GM11168 (cell line): Measurements from ENCODE around the gene PHYHD1.

Source experiments
- in situ Hi-C: fragments of 300-500 bp; cut with MboI; formaldehyde crosslinking; loops from one replicate; pipeline ENCODE4 v1.12.0; 2022; ENCODE audit warnings: low sequenced_read_pairs; ENCODE audit not compliant: unreplicated experiment

Gene PHYHD1

DNA sequence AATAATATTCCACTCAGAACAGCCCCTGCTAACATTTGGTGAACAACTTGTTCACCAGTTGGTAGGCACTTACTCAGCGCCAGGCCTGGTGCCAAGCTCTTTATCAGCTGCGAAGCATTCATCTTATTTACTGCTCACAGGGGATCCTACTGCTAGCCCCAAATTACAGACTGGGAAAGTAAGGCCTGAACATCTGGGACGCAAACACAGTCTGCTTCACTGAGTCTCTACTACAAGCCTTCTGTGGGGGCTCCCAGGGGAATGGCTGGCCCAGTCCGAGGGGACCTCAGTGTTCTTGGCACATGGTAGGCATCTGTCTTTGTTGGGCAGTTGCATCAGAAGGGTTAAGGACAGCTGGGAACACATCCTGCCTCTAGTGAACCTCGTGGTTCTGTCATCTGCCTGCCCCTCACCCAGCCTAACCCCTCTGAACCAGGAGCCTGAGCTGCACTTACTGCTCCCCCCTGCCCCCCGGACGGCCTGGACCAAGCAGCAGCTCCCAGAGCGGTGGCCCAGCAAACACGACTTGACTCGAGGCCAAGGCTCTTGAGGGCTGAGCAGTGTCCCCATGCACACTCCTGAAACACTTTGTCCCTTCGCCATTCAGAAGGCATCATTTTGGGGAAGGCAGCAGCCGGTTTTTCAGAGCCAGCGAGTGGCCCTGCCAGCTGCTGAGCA, at the start of gene PHYHD1:
TSS of gene PHYHD1 (plus strand) at position 602 of the 678 bp plus-strand sequence. CDS start 1,342 bp downstream, outside the sequence.
- in situ Hi-C loops = no loop called here

DNA sequence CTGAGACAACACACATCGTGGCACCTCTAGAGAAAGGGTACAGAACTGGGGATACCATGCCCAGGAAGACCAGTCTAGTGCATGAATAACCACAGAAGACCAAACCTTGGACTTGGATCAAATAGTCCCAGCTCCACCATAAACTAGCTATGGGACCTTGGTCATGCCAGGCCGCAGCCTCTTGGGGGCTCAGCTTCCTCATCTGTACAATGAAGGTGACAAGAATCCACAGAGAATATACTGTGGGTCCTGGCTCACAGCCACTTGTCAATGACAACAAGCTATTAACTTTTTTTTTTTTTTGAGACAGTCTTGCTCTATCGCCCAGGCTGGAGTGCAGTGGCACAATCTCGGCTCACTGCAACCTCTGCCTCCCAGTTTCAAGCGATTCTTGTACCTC, 42.9 kb upstream of the PHYHD1 start:
- in situ Hi-C loops = no loop called here

DNA sequence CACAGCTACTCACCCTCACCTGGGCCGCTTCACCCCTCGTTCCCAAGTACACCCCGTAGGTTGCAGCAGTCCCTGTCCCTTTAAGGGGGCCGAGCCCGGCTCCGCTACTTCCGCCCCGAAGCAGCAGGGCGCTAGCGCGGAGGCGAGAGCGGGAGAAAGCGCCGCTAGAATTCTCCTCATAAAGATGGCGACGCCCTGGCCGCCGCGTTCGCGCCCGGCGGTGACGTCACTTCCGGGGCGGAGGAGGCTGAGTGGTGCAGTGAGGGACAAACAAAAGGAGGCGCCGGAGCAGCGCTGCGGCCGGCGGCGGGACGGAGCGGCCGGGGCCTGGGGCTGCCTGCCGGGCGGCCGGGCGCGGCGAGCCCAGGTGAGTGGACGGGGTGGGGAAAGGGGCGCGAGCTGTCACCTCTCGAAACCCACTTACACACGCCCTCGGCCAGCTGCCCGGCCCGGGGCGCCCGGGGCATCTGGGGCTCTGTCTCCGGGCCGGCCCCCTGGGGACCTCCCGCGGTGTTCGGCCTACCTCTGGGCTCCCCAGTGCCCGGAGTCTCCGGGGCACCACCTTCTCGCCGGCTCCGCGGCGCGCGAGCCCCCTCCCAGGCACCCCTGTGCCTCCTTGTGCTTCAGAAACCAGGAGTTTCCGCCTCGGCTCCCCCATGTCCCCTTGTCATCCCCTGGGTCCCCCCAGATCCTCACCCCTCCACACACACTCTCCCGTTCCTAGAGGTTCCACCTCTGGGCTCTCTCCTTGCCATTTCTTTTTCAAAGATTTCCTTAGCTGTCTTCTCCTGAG, 38.7 kb upstream of the PHYHD1 start, which contains the start of the genes KYAT1 and LRRC8A:
TSS of gene KYAT1 (minus strand) at position 67 of the 793 bp plus-strand sequence. CDS start 36,545 bp downstream, outside the sequence.
TSS of gene LRRC8A (plus strand) at position 250 of the 793 bp plus-strand sequence. CDS start 25,032 bp downstream, outside the sequence.
- in situ Hi-C loops = no loop called here

DNA sequence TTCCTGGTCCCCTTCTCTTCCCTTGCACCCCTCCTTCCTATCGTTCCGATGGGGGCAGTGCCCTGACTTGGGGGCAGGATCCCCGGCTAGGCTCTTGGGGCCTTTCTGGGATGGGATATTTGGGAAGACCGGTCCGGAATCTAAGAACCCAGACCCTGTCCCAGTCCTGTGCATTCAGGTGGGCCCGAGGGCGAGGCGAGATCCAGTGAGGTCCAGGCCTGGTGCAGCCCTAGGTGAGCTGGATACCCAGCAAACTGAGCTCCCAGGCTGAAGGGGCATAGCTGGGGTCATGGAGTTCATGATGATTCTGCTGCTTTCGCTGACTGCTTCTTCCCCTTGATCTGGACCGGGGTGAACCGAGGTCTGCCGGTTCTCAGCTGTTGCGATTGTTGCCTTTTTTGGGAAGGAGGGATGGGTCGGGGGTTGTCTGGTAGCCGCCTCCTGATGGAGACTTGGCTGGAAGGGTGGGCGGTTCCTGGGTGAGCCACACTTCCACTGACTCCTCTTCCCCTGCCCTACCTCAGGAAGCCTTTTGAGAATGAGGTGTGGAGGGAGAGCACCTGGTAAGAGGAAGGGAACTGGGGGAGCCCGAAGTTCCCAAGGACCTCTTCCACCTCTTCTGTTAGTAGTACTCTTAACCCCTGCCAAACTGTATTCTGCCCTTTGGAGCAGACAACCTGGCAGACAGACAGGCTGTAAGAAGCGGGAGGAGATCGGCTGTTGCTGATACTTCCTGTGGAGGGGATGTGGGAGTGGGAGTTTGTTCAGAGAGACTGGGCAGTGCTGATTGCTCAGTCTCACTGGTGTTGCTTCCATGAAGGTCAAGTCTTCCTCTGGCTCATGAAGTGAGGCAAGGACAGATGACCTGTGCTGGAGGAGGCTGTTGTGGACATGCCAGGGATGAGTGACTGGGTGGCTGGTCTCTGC, 37.8 kb upstream of the PHYHD1 start:
- in situ Hi-C loops = no loop called here

DNA sequence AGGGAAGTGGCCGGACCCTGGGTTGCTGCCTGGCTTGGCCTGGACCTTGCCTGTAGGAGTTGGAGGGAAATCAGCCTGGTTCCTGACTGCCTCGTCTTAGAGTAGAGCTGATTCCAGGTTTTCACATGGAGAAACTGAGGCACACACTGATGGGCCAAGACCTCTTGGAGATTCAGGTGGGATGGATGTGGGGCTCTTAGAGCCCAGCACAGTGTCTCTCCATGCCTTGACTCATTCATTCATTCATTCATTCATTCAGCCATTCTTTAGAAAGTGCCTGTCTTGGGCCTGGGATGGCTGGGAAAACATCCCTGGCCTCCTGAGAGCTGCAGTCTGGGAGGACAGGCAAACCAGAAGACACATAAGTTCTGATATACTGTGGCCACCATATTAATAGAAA, 36.6 kb upstream of the PHYHD1 start:
- in situ Hi-C loops = no loop called here

DNA sequence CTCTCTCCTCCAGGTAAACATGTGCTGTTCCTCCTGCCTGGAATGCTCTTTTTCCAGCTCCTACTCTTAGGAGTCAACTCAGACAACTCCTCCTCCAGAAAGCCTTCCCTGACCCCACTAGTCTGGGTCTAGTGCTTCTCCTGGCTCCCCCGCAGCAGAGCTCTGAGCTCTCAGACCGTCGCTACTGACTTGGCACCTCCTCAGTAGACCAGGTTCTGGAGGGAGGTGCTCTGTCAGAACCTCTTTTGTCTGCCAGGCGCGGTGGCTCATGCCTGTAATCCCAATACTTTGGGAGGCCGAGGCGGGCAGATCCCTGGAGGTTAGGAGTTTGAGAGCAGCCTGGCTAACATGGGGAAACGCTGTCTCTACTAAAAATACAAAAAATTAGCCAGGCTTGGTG, 35.4 kb upstream of the PHYHD1 start:
- in situ Hi-C loops = no loop called here

DNA sequence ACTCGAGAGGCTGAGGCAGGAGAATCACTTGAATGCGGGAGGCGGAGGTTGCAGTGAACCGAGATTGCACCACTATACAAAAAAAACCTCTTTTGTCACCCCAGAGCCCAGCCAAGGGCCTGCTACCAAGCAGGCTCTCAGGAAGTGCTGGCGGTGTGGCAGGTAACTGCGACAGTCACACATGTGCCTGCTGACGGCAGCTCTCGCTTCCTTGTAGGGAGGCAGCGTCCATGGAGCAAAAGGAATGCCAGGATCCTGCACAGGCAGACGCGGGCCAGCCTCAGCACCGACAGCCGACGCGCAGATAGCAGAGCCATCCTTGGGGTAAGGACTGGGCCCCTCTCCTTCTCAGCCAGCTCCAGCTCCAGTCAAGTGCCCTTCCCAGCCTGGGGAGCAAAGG, 35.0 kb upstream of the PHYHD1 start:
- in situ Hi-C loops = no loop called here

DNA sequence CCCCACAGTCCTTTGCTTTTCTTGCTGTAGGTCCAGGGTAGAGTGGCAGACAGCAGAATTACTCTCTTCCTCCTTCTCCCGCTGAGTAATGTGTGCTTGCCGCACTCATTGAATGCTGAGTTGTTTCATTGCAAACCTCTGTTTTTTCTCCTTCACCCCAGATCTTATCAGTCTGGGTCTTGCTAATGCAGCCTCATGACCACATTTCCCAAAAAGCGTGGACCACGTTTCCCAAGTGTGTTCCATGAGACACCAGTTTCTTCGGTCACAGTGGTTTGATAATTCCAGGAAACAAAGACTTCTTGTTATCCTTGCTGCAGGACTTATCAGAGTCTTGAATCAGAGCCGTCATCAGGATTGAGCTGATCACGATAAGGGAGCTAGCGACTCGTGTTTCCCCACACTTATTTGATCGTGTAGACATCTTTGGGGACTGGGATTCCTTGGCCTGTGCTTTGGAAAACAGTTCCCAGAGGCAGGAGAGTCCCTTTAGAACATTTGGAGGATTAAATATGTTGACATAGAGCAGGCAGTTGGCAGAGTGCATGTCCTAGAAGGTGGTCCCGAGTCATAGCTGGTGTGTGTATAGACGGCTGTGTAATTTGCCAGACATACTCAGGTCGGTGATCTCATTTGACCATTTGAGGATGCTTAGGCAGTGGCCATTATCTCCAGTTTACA, 34.4 kb upstream of the PHYHD1 start:
- in situ Hi-C loops = no loop called here

DNA sequence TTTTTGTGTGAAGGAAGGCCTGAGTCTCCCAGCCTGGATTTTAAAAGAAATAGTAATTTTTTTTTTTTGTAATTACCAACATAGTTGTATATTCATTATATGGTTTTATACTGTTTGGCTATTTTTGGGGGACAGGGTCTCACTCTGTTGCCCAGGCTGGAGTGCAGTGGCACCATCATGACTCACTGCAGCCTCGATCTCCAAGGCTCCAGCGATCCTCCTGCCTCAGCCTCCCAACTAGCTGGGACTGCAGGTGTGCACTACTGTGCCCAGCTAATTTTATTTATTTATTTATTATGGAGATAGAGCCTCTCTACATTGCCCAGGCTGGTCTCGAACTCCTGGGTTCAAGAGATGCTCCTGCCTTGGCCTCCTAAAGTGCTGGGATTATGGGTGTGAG, 33.7 kb upstream of the PHYHD1 start:
- in situ Hi-C loops = no loop called here

DNA sequence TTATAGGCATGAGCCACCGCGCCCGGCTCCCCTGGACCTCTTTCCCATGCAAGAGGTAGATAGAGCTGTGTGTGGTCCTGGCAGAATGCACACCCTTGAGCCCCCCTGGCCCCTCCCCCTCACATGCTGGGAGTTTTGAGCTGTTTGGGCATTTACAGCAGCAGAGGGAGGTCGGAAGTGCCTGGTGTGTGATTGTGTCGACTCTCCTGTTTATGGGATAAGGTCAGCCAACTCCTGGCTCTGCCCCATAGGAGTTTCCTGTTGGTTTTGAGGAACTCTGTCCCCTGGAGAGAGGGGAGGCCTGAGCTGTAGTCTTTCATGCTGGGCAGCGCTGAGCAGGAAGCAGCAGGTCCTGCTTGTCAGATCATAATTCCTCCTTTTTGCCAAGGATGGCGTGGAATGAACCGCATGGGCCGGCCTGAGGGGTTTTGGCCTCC, 32.9 kb upstream of the PHYHD1 start:
- in situ Hi-C loops = no loop called here

DNA sequence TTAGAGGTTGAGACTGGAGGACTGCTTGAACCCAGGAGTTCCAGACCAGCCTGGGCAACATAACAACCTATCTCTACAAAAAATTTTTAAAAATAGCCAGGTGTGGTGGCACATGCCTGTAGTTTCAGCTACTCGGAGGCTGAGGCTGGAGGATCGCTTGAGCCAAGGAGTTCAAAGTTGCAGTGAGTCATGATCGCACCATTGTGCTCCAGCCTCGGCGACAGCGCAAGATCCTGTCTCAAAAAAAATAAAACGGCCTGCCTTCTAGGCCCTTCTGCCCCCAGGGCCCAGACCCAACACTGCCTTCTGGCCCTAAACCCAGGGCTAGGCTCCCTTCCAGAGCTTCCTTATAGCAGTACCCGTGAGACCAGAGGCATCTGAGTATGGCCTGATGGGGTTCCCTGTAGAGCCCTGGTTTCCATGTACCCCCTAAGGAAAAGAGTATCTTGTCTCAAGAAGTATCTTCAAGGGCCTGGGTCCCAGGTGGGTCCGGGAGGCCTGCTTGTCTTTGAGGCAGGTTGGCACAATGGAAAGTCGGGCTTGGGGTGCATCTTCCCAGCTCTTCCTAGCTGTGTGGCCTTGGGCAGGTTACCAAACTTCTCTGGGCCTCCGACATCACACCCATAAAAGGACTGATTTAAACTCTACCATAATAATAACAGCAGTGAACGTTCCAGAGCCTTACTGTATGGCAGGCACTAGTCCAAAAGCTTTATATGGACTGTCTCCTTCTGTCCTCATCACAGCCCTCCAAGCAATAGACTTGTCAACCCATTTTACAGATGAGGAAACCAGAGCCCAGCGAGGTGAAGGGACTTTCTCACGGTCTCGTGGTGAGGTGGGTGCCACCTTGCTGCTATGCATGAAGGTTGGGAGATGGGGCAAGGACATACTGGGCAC, 29.2 kb upstream of the PHYHD1 start:
- in situ Hi-C loops = no loop called here

DNA sequence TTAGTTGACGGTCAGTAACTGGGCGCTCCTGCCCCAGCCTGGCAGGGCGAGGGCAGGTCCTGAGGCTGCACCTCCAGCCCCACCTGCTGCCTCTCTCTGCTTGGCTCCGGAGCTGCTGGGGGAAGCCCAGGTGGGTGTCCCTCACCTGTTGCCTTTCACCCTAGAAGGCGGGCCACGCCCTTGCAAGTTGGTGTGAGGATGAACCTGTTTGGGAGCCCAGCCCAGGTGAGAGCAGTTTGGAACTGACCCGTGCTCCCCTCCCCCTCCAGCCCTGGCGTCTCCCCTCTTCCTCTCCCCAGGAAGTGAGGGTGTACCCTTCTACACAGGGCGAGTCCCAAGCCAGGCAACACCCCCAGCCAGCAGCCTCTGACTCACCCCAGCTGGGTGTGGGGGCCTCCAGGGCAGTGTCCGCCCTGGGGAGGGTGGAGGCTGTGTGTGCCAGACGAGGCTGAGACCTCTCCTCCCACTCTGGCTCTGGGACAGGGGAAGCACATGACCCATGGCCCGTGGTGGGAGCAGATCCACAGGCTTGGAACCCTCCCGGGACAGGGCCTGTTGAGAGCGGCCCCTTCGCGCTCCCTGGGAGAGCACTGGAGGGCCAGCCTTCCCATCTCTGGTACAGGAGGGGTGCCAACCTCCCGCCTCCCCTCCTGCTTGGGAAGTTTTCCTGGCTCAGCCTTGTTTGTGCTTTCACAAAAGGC, 28.4 kb upstream of the PHYHD1 start:
- in situ Hi-C loops = no loop called here

DNA sequence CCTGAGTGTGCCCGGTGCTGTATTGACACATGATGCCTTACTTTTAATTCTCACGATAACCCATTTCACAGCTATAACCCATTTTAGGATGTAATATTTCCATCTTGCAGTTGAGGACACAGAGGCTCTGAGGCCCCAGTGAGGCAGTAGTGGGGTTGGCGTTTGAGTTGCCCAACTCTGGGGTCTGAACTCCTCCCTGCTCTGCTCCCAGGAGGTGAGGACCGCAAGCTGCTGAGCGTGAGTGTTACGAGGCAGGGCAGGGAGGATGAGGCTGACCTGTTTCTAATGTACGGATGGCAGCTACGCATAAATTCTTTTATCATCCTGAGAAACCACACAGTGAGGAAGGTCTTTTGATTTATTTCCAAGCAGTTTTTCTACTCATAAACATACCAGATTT, 27.4 kb upstream of the PHYHD1 start:
- in situ Hi-C loops = no loop called here

DNA sequence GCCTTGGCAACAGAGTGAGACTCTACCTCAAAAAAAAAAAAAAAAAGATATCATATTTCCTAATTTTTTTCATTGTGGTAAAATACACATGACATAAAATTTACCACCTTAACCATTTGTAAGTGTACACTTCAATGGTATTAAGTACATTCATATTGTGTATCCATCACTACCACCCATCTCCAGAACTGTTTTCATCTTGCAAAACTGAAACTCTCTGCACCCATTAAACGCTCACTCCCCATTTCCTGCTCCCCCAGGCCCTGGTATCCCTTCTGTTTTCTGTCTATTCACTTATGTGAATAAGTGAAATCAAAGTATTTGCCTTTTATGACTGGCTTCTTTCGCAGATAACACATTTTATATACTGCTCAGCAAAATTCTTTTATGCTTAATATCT, 26.0 kb upstream of the PHYHD1 start:
- in situ Hi-C loops = no loop called here

DNA sequence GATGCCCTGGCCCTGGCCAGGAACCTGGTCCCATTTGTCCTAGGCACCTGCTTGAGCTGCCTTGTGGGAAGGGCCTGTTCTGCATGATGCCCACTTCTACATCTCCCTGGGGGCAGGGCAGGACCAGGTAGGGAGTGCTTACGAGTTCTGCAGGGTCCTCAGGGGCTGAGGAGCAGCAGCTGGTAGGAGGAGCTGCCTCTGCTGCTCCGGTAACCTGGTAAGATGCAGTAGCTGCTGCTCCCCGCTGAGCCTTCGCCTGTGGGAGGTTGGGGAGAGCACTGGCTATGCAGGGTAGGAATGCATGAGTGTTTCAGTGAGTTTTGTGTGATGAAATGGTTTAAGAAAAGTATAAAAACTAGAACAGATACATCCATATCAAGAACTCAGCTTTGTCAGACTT, 25.2 kb upstream of the PHYHD1 start:
- in situ Hi-C loops = no loop called here

DNA sequence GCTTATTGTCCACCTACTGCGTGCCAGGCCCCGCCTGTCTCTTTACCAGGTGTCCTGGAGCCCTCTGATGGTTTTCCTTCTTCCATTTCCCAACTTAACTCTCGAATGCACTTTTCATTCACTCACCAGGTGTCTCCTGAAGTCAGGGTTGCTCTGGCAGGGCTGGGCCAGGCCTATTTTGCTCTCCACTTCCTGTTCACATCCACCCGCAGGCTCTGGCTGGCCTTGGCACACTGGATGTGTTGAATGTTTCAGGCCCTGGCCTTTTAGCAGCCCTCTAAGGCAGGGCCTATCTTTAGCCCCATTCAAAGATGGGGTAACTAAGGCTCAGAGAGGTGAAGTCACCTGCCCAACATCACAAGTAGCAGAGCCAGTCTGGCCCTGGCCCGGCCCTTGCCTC, 22.4 kb upstream of the PHYHD1 start:
- in situ Hi-C loops = no loop called here

DNA sequence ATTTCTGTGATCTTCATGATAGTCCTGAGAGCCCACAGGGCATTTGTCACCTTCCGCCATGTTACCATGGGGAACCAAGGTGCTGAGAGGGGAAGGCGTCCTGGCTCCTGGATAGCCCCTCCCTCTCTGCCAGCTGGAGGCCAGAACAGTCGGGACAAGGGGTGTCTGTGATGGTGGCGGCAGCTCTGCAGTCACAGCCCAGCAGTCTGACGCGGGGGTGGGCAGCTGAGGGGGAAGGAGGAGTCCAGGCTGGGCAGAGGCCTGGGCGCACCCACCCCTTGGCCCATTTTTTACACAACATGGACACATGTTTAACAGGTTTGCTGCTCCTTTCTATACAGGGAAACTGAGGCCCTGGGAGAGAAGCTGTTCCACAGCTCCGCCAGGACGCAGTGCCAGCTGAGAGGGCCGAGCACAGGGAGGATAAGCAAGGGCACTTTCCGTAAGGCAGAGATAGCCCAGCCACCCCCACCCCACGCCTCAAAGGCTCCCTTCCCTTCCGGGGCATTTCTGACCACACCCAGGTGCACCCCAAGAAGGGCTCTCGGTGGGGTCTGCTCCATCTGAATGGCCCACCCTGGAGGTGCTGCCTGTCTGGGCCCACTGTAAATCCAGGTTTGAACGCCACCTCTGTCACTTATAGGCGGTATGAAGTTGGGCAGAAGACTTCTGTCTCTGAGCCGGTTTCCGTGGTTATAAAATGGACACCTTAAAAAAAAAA, 21.8 kb upstream of the PHYHD1 start:
- in situ Hi-C loops = no loop called here
